ENCODE data around the gene CACNA2D4. TPM values are rescaled to one million over a fixed set of nuclear protein-coding genes. Genes with fewer than 3 reads are reported as not detected.

CACNA2D4 gene
- total RNA-seq, 1 experiment from 2014 or later, result not detected

DNA sequence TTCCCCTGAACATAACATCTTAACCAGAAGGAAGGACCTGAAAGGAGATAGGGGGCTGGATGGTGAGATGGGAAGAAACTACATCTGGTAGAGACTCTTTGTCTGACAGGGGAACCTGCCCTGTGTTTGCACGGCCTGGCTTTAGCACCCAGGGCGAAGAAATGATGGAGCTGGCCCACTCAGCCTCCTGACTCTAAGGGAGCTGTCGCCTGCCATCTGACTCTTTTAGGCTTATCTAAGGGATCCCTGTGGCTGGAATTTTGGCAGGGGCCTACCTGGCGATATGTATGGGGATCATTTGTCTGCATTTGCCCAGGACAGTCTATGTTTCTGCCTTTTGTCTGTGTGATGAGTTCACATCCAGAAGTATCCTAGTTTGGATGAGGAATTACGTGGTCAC, 15.6 kb upstream of the CACNA2D4 start:
- DNase-seq (ENCODE audit: extremely low read depth, low read depth), result no peak

DNA sequence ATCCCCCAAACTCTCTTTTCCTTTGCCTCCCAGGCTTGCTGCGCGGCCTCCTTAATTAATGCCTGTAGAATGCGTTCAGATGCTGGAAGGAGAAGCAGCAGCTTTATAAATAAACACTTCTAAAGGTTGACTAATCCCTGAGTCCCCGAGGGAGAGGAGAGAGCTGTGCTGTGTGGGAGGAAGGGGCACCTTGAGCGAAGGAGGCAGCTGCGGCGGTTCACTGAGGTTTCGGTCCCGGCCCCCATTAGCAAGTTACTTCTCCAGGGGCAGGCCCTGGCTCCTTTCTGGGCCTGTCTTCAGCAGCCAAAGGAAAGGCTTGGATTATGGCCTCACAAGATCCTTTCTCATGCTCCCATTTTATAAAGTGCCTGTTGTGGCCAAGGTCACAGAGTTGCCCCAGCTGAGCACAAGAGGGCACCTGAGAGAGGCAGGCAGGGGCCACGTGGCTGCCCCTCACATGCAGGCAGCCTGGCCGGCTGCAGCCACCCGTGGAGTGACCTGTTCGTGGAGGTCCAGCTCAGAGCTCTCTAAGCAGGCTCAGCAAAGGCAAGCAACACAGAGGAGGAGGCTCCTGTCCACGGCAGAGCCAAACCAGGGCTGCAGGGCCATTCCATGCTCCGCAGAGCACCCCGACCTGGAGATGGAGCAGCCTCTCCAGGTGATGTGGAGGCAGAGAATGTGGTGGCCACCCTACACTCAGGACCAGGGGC, 15.0 kb upstream of the CACNA2D4 start:
- no peak for DNase-seq (ENCODE audit: extremely low read depth, low read depth)

DNA sequence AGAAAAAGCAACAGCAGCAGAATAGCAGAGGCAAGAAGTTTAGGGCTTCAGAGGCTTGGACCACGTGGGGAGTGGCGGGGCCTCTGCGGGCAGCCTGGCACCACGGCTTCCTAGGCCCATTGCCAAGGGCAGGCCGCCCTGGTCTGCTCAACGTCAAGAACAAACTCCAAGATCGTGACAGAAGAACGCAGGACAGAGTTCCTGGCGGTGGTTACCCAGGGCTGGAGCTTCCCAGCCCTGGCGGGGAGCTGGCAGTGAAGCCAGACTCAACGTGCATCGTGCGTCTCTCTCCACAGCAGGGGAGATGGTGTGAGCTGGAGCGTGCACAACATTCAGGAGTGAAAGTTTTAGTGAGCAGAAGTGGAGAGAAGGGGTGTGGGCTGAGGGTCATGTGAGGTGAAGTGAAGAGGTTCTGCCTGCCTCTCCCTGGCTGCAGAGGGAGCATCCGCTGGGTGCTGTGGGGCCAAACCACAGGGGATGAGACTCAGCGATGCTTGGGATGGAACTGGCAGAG, 13.9 kb upstream of the CACNA2D4 start:
- DNase-seq (ENCODE audit: extremely low read depth, low read depth), result no peak

DNA sequence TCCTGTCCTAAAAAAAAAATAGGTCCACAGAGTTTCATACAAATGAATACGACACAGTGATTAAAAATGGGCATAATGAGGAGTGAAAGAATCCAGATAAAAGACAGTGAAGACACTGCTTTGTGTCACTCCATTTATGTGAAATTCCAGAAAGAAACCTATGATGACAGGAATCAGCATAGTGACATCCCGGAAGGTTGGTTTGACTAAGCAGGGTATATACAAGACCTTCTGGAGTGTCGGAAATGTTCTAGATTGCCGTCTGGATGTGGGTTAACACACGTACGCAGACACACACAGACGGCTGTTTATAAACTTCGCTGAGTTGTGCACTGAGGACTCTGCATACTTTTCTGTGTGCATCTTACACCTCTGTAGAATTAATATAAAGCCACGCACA, 13.2 kb upstream of the CACNA2D4 start:
- DNase-seq (ENCODE audit: extremely low read depth, low read depth), result no peak

DNA sequence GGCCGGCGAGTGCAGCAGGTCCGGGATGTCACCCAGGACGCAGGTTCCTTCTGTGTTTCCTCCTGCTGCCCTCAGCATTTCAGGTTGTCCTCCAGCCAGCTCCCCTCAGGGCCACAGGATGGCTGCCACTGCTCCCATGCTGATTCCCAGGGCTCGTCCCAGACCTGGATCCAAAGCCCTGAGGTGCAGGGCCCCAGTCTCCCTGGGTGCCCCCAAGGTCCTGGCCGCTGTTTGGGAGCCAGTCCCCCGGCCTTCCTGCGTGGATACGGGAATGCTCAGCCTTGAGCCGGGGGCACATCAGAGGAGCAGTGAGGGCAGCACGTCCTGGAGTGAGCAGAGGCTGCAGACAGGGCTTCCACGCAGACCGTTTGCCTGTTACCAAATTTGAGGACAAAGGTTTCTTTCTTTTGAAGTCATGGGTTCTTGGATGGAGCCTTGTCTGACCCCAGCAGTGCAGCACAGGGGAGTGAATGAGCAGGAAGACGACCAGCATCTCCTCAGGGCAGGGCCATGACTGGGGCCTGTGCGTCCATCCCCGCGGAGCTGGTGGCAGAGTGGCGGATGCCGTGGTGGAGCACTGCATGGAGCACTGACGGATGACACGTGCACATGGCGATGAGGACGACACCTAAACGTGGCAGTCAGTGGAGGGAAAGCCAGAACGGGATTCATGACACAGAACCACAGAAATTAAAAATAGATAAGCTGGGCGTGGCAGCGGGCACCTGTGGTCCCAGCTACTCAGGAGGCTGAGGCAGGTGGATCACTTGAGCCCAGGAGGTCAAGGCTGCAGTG, 12.5 kb upstream of the CACNA2D4 start:
- no peak for DNase-seq (ENCODE audit: extremely low read depth, low read depth)

DNA sequence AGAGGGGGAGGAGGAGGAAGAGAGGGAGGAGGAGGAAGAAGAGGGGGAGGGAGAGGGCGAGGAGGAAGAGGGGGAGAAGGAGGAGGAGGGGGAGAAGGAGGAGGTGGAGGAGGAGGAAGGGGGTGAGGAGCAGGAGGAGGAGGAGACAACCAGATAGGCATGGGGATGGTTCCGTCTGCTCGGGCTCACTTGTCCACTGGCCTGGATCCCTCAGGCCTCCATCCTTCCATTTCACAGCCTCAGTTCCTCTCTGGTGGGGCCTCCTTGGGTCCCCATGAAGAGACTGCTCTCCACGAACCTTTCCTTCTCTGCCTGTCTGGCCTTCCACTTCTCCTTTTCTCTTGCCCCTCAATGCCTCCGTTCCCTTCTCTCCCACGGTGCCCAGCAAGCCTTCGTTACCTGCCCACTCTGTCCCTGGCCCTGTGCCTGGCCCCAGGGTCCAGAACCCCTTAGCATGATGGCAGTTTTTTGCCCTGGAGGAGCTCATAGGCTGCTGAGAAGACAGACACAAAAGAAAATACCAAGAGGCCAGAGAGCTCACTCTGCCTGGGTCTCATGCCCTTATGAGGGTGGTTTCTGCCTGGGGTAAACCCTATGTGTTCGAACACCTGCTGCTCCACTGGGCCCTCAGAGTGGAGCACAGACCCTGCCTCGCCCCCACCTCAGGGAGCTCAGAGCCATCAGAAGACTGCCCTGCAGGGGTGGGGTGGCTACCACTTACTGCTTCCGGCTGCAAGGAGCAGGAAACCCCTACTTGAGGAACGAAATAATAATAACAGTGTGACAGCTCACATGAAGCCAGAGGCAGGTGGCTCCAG, 11.7 kb upstream of the CACNA2D4 start:
- no peak for DNase-seq (ENCODE audit: extremely low read depth, low read depth)

DNA sequence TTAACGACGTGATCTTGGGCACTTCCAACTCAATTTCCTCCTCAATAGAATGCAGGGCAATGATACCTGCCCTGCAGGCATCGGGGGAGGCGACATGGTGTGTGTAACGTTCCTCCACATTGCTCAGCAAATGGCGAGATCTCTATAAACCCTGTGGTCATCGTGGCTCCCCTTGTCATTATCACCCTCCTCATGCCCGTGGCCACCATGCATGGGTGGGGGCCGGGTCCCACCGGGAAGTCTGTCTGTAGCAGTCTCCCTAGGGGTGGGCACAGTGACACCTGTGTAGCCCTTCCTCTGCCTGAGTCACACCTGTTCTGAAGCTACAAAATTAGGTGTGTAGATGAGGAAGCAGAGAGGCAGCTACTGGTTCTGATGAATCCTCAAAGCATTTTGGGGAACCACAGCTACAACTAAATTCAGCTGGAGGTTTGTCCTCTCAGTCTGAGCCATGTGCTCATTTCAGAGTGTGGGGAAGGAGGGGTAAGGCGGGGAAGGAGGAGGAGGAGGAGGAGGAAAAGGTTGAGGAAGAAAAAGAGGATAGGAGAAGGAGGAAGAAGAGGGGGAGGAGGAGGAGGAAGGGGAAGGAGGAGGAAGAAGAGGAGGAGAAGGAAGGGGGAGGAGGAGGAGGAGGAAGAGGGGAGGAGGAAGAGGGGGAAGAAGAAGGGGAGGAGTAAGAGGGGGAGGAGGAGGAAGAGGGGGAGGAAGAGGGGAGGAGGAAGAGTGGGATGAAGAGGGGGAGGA, 11.0 kb upstream of the CACNA2D4 start:
- DNase-seq (ENCODE audit: extremely low read depth, low read depth), result no peak

DNA sequence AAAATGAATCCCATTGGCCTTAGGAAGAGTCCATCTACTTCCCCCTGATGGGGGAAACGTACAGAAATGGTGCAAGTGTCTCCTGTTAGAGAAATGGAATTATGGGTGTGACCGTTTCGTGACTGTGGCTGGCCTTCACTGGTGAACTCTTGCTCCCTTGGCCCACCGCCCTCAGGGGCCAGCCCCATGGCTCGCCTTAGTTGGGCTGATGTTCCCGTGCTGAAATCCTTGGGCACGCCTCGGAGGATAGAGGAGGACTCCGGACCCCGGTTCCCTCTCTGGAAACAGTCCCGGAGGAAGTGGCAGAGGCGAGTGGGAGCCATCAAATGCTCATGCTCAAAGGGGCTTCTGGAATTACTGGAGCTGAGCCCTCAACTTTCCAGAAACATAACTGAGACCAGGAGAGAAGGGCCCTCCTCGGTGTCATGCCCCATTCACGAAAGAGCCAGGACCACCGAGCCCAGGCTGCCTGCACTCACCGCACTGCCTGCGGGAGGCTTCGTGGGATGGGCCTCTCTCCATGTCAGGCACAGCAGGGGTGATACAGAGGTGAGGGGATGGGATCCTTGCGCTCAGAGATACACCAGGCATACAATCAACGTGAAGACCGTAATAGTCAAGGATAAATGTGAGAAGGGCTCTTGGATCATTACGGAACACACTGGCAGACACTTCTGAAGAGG, 10.1 kb upstream of the CACNA2D4 start:
- no peak for DNase-seq (ENCODE audit: extremely low read depth, low read depth)

DNA sequence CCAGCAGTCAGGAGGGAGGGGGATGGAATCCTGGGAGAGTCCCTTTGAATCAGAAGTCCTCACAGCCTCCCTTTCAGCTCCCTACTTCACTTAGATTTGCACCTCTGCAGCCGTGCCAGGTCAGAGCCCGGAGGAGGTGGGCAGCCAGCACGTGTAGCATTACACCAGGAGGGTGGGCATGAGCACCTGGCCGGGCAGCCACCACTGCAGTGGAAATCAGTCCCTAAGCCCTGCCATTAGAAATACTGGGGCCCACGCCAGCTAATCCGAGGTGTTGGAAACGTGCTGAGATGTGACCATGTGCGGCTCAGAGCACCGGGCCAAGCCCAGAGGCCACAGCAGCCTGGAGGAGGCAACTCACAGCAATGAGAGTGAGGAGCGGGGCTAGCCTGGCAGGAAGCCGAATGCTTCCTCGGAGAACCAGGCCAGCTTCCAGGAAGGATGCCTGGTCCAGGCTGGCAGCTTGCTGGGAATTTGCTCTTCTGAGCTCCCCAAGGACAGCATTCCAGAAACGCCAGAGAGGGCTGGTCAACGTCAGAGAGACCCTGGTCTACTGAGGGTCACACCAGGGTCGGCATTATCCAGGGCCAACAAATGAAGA, 9.4 kb upstream of the CACNA2D4 start:
- DNase-seq (ENCODE audit: extremely low read depth, low read depth), result no peak

DNA sequence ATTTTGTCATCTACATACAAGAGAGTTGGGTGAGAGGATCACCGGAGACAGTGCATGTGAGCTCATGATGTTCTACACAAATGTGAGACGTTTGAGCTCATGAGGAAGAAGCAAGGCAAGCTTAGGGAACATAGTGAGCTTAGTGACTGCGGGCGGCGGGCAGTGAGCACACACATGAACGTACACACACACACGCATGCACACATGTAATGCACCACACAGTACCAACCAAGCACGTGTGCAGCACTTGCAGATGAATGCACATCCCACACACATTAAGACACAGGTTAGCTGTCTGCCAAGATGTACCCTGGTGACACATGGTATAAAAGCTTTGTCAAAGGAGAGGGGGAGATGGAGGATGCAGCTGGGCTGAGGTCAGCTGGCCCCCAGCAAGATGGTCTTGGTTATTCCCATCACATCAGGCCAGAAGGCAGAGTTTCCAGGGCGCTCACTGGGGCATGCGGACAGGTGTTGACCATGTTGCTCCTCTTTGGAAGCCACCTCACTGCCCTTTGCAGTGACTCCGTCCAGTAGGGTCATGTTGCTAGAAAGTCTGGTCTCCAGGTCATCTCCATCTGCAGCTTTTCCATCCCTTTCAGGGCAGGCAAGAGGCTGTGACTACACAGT, 8.7 kb upstream of the CACNA2D4 start:
- DNase-seq (ENCODE audit: extremely low read depth, low read depth), result no peak

DNA sequence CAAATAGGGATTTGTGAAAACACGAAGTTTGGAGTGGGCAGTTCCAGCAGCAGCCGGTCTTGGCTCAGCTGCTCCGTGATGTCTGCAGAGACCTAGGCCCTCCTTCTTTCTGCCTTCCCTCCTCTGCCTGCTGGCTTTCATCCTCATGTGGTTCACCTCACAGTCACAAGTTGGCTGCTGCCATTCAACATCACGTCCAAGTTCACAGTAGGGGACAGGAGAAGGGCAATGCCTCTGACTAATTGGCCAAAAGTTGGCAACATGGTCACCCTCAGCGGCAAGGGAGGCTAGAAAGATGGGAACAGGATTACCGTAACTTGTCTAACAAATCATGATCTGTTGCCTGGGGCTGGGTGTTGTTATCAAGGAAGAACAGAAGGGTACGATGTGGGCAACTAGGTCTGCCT, 7.8 kb upstream of the CACNA2D4 start:
- no peak for DNase-seq (ENCODE audit: extremely low read depth, low read depth)

DNA sequence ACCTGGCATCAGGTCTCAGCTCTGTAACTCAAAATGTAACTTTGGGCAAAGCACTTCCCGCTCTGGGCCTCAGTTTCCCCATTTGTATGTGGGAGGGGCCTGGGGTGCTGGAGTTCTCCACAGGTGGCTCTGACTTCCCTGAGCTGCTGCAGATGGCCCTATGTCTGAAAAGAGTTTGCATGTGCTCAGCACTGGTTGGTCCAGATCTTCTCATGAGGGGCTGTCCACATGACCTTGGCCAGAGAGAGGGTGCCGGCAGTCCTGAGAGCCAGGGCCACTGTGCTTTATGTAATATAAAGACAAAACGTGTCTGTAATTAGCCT, 7.2 kb upstream of the CACNA2D4 start:
- no peak for DNase-seq (ENCODE audit: extremely low read depth, low read depth)

DNA sequence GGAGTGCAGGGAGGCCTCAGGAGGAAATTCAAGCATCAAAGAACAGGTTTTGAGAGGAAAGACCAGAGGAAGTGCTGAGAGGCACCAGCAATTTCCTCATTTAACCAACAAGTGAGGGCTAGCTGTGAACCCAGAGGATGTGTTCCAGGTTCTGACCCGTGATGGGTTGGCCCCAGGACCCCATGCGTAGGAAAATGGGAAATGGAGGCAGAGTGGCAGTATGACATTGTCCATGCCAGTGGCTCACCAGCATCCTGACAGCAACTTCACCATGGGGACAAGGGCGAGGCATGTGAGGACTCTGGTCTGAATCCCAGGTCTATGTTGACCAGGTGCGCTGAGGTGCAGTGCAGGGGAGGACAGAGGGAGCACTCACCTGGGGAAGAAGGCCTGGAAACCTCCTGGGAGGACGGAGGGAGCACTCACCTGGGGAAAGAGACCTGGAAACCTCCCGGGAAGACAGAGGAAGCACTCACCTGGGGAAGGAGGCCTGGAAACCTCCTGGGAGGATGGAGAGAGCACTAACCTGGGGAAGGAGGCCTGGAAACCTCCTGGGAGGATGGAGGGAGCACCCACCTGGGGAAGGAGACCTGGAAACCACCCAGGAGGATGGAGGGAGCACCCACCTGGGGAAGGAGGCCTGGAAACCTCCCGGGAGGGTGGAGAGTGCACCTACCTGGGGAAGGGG, 6.7 kb upstream of the CACNA2D4 start:
- no peak for DNase-seq (ENCODE audit: extremely low read depth, low read depth)

DNA sequence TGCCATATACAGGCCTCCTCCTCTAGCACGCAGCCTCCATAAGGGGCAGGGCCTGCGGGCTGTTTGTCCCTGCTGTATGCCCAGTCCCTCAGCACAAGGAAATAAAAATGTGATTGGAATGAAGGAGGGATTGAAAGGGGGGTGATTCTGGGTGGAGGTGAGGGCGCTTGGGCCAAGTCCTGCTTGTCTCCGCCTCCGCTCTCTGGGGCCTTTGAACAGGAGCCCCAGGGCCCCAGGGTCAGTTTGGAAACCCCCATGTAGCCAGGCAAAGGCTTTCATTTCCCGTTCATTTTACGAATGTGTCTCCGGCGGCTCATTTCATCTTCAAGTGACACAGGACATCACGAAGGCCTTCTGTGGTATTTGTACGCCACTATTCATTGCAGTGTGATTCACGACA, 4.5 kb upstream of the CACNA2D4 start:
- DNase-seq (ENCODE audit: extremely low read depth, low read depth), result no peak

DNA sequence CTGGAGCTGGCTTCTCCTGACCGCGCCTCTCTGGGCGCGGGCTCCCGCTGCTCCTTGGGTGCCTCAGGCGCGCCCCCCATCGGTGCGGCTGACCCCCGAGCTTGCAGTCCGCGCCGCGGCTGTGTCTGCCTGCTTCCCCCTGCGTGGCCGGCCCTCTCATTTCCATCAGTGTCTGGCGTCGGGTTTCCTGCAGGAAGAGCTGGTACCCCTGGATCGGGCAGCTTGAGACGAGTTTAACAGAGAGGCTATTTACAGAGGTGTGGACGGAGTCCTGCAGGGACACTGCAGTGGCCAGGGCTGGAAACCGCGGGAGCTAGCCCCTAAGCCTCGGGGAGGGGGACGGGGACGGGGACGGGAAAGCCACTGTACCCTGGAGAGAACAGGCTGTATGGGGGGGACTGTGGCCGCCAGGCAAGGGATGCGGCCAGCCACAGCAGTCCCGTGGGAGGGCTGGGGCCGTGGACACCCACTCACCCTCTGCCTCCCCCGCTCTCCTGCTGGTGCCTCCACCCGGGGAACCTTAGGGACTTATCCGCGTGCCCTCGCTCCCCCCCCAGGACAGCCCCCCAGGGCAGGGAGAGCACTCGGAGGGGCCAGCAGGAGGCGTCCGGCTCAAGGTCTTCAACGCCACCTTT, 3.7 kb upstream of the CACNA2D4 start:
- no peak for DNase-seq (ENCODE audit: extremely low read depth, low read depth)

DNA sequence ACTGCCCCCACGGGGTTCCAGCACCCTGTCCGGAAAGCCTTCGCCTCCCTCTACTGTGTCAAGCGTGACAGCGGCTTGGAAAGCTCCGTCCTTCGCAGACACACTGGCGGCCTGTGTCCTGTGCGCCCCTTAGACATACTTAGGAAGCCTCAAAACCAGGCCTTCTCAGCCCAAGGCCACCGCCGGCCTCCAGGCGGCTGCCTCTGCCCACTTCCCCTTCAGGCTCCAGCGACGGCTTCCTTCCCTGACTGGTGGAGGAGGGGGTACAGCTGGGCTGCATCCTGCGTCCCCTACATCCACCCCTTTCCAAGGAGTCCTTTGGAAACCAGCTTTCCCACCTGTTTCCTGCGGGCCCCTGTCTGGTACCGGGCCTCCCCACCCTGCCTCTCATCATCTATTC, 2.5 kb upstream of the CACNA2D4 start:
- DNase-seq (ENCODE audit: extremely low read depth, low read depth), result no peak

DNA sequence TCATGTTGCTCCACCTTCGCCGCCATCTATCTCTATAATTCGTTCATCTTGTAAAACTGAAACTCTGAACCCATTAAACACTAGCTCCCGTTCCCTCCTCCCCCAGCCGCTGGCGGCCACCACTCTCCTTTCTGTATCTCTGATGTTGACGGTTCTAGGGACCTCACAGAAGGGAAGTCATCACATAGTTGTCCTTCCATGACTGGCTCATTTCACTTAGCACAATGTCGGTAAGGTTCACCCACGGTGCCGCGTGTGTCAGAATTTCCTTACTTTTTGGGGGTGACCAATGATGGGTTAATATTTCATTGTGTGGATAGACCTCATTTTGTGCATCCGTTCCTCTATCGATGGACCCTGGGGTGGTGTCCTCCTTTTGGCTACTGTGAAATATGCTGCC, 2.0 kb upstream of the CACNA2D4 start:
- DNase-seq (ENCODE audit: extremely low read depth, low read depth), result no peak

DNA sequence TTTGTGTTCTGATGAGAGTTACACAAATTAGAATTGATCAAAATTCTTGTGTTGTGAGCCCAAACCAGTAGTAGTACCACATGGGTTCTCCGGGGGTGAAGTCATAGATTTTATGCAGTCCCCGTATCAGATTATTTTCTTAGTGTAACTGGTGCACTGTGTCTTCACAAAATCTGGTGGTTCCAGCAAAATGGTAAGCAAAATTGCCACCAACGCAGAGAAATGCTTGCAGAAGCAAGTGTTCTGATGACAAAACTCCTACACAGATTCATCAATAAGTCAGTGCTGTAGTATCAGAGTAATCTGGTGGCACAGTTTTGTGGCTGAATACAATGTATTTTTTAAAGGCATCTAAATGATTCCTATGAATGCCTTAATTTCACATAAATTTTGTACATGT, 1.3 kb upstream of the CACNA2D4 start:
- no peak for DNase-seq (ENCODE audit: extremely low read depth, low read depth)

Measured in NCI-H460 (cell line).